Left forelimb (tissue), 1 donor: ENCODE results near the gene ARHGEF33.

ENCODE experiments used
- DNase-seq: peaks from one replicate; pipeline ENCODE4 v3.0.0-alpha.2; 2018; ENCODE audit warnings: low spot score

Gene ARHGEF33

DNA sequence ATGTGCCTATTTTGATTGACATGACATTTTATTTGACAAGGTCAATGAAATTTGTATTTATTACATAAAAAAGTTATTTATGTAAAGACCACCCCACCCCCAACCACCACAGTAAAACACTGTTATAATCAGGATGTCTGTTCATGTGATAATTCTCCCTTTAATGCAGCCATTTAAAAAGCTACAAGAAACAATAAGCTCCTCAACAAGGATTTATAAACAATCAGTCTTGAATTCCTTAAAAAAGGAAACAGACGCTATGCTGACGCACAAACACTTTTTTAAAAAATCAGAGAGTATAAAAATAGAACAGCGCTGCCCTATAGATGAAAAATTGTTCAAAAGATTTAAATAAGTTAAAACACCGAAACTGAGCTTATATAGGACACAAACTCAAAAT, 129.0 kb downstream of the ARHGEF33 start:
- no peak for DNase-seq

DNA sequence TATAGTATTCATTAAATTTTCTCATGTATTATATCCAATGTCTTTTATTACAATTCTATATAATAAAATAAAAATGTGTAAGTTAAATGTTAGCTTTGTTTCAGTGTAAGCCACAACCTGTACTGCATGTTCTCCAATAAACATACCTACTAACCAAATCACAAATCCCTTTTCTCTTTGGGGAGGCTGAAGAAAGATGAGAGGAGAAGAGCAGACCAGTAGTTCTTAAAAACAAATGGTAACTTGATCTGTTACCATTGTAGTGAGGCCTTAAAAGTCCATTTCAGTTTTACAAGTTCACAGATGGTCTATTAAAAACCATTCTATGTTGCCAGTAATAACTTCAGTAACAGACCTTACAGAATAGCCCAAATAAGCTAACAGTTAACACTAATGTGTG, 130.7 kb downstream of the ARHGEF33 start:
- DNase-seq = no peak

DNA sequence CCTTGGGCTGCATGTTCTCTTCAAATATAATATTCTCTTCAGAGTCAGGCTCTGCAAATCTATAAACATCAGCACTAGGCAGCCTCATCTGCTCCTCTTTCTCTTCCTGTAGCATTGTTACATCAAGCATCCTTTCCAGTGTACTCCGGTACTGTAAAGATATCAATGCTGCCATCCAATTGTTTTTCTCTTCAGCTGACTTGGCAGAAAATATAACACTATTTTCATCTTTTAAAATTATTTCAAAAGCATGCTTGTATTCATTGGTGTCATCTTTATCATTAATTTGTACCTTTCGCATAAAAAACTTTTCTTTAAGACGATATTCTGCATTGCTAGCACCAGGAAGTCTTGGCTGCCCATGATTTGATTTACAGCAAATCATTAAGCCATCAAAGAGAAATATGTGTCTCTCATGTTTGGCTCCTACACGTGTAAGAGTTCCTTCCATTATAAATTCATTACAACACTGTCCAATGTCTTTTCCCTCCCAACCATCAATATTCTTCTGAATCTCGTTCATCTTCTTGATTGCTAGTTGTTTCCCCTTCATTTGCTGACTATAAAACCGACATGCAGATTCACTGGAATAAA, 133.1 kb downstream of the ARHGEF33 start:
- DNase-seq = no peak

- DNase-seq = no peak
Measured at GRCh38 chr2:39023649-39024048, 134.0 kb downstream of the ARHGEF33 start.

DNA sequence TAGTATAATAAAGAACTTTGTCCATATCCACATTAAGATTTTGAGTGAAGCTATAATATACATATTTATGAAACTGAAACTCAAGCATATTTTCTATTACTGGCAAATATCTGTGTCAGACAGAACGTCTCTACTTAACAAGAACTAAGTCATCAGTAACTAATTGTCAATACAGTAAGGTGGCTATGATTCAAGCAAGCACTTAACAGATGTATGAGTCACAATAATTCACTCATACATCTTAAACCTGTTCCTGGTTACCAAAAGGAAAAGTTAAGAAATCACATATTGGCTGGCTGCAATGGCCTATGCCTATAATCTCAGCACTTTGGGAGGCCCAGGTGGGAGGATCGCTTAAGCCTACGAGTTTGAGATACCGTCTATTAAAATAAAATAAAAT, 135.2 kb downstream of the ARHGEF33 start:
- DNase-seq = no peak
